Vagina (tissue), 2 donors: ENCODE data around the gene SYNM.

Source experiments
- CTCF ChIP-seq, 3 experiments: fragments of 450-650 bp in 2 of 3; fragments of 200-600 bp in 1 of 3; sonication (generic) in 1 of 3; IDR thresholded peaks; one replicate each; pipeline ENCODE4 v1.5.1; 2017 to 2019; ENCODE audit warnings: antibody characterized with exemption in 3 of 3, mild to moderate bottlenecking in 2 of 3, moderate library complexity in 2 of 3
- POLR2A ChIP-seq, 2 donors: fragments of 450-650 bp; IDR thresholded peaks; one replicate each; pipeline ENCODE4 v1.6.1; 2017; ENCODE audit warnings: antibody characterized with exemption in 2 of 2, mild to moderate bottlenecking in 2 of 2, moderate library complexity in 2 of 2

GRCh38 chr15:99086327-99086667 is 18.6 kb upstream of the SYNM start:
- TF ChIP-seq CTCF (IDR thresholded peaks at IDR 0.05) (no peak), POLR2A (IDR thresholded peaks at IDR 0.05) (no peak)
